Prostate gland (tissue), 2 donors: ENCODE measurements around the gene CYTL1.
"Not testable (repeated sequence)": the region's sequence is repeated elsewhere in the genome, so short reads cannot be mapped to it uniquely, and the experiment has no call there.

Experiments used
- CTCF ChIP-seq, 4 experiments: fragments of 200-600 bp in 2 of 4; fragments of 450-650 bp in 2 of 4; sonication (generic) in 2 of 4; IDR thresholded peaks; 1 replicate in 3 of 4; 2 replicates in 1 of 4; pipeline ENCODE4 v1.5.1; 2016 to 2019; ENCODE audit warnings: antibody characterized with exemption in 4 of 4, mild to moderate bottlenecking in 2 of 4, moderate library complexity in 2 of 4
- POLR2AphosphoS5 ChIP-seq: sonication (generic); formaldehyde crosslinking; IDR thresholded peaks from one replicate; pipeline ENCODE4 v1.6.1; 2017; ENCODE audit warnings: antibody characterized with exemption

- not testable (repeated sequence) for TF ChIP-seq POLR2AphosphoS5; CTCF (IDR thresholded peaks at IDR 0.05)
Measured at GRCh38 chr4:4996935-4997334, 22.3 kb downstream of the CYTL1 start.
